DMS 273 (cell line): Measurements from ENCODE around the gene TIMM13.

Experiments used
- DNase-seq: peaks from one replicate; lab custom pipeline; 2025; ENCODE audit not compliant: unreplicated experiment; lab: John Stamatoyannopoulos, UW

Gene TIMM13

DNA sequence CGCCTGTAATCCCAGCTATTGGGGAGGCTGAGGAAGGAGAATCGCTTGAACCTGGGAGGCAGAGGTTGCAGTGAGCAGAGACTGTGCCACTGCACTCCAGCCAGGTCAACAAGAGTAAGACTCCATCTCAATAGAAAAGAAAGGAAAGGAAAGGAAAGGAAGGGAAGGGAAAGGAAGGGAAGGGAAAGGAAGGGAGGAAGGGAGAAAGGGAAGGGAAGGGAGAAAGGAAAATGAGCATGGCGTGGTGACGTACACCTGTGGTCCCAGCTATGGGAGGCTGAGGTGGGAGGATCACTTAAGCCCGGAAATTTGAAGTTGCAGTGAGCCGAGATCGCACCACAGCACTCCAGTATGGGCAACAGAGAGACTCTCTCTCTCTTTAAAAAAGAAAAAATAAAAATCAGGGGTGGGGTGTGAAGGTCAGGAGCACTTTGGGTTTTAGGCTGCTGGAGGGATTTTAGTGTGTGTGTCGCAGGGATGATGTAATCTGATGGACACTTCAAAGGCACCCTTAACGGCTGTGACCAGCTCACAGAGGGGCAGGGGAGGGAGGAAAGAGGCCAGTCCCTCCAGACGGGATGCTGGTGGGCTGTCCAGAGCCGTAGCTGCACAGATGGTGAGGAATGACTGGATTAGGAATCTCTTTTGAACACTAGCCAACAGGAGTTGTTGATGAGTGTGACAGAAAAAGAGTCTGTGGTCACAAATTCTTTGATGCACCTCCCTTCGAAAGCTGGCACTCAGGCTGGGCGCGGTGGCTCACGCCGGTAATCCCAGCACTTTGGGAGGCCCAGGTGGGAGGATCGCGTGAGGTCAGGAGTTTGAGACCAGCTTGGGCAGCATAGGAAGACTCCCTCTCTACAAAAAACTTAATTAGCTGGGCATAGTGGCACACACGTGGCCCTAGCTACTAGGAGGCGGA is 39.8 kb downstream of the TIMM13 start:
- DNase-seq, result peak; percentile 57

DNA sequence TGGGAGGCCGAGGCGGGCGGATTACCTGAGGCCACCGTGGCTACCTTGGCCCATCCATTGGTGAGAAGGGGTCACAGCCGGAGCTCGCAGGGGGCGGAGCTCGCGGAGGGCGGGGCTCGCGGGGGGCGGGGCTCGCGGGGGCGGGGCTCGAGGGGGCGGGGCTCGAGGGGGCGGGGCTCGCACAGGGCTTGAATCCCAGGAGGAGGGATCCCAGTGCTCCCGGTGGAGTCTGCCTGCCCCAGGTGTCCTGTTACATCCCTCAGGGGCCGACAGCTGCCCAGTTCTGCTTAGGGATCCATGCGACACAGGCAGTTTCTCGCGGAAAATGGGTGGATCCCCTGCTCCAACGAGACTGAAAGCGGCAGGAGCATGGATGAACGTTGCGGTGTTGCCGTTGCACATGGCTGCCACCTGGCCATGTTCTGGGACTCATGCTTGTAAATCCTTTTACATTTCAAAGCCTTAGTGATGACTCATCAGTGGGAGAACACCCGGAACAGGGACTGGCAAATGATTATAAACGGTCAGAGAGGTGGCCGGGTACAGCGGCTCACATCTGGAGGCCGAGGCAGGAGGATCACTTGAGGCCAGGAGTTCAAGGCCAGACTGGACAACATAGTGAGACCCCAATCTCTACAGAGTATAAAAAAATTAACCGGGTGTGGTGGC is 42.2 kb downstream of the TIMM13 start:
- peak; percentile 89 for DNase-seq

DNA sequence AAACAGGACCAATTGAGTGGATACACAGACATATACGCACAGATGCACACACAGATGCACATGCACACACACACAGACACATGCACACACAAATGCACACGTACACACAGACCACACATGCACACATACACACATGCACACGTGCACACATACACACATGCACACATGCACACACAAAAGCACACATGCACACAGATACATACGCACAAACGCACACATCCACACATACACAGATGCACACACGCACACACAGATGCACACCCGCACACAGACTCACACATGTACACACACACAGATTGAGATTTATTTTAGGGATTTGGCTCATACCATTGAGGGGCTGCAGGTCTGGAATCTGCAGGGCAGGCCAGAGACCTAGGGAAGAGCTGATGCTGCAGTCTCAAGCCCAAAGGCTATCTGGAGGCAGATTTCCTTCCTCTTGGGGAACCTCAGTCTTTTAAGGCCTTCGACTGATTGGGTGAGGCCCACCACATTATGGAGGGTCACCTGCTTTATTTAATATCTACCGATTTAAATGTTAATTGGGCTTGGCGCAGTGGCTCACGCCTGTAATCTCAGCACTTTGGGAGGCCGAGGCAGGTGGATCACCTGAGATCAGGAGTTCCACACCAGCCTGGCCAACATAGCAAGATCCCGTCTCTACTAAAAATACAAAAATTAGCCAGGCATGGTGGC is 44.7 kb downstream of the TIMM13 start:
- no peak for DNase-seq

DNA sequence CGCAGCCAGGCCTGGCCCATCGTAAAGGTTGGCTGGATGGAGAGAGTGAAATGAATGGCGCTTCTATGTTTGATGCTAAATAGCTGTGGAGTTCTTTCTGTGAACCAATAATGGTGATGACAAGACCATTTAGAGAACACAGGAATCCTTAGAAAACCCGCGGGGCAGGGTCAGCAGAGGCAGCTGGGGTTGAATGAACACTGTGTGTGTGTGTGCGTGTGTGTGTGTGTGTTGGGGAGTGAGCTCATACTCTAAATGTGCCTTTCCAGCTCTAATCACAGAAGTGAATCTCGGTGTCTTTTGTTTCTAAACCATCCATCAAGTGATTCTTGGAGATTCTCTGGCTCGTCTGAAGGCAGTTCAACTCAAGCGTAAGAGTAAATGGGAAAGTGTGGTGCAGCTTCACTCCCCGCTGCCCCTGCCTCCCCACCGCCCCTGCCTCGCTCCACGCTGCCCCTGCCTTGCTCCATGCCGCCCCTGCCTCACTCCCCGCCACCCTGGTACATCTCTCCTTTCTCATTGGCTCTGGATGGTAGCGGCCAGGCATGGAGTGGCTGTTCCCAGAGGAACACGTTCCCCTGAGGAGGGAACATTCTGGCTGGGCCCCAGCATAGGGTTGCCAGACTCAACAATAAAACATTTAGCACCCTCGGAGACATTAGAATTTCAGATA is 46.1 kb downstream of the TIMM13 start:
- DNase-seq, result no peak

DNA sequence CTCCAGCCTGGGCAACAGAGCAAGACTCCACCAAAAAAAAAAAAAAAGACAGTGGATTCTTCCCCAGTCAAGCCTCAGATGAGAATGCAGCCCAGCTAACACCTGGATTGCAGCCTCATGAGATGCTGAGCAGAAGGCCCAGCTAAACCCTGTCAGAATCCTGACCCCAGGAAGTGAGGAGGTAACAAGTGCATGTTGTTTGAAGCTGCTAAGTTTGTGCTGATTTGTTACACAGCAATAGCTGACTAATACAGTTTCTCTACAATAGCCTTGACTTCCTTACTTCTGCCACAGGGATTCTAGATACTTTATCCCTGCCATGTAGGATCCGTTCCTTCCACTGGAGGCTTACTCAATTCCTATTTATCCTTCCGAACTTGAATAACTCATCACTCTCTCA is 46.8 kb downstream of the TIMM13 start:
- no peak for DNase-seq

DNA sequence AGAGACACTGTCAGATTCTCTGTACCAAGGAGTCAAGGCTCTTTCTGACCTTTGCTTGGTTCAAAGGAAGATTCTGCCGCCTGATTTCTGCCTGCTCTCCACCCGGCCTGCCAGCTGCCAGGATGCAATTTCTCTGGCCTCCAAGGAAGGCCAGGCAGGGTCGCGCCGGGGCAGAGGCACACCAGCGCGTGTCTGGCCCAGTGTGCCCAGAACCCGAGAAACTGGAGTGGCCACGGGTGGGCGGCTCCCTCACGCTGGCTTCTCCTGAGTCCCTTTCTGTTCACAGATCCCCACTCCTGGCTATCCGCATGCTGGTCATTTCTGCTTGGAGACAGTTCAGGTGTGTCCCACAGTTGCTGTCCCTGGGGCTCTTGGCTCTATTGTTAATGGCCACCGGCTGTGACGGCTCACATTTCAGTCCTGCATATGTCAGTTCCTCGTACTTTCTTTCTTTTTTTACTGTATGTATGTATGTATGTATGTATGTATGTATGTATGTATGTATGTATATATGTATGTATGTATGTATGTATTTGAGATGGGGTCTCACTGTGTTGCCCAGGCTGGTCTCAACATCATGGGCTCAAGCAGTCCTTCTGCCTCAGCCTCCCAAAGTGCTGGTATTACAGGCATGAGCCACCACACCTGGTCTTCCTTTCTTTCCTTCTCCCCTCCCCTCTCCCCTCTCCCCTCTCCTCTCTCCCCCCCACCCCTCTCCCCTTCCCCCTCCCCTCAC is 50.4 kb downstream of the TIMM13 start:
- DNase-seq, result no peak
